Loucy (cell line): ENCODE results near the gene DYNC2H1.

Experiments used
- CTCF ChIP-seq: fragments of 200-600 bp; sonication (generic); conservative IDR thresholded peaks from 2 replicates; pipeline ENCODE4 v1.5.1; 2014; ENCODE audit warnings: mild to moderate bottlenecking, antibody characterized with exemption, low read length
- EZH2phosphoT487 ChIP-seq: fragments of 200-600 bp; IDR thresholded peaks from 2 replicates; pipeline ENCODE4 v1.6.1; 2018; ENCODE audit warnings: antibody characterized with exemption, mild to moderate bottlenecking, moderate library complexity, borderline replicate concordance

- TF ChIP-seq CTCF (peak; percentile 88), EZH2phosphoT487 (no peak)
Measured at GRCh38 chr11:103326070-103326794, 217.0 kb downstream of the DYNC2H1 start.
